ENCODE data around the gene HDAC3.

The HDAC3 gene

GRCh38 chr5:141598391-141599345, 38.0 kb downstream of the HDAC3 start:
- no peak for DNase-seq

- DNase-seq = no peak
Measured at GRCh38 chr5:141597814-141598213, 38.8 kb downstream of the HDAC3 start.

- DNase-seq = no peak
Measured at GRCh38 chr5:141597394-141597793, 39.3 kb downstream of the HDAC3 start.

- no peak for DNase-seq
Measured at GRCh38 chr5:141596867-141597266, 39.8 kb downstream of the HDAC3 start.

- no peak for DNase-seq
Measured at GRCh38 chr5:141590127-141590526, 46.5 kb downstream of the HDAC3 start.

- no peak for DNase-seq
Measured at GRCh38 chr5:141586246-141586645, 50.4 kb downstream of the HDAC3 start.

GRCh38 chr5:141585594-141585993, 51.1 kb downstream of the HDAC3 start:
- no peak for DNase-seq

- DNase-seq = no peak
Measured at GRCh38 chr5:141574122-141574510, 62.5 kb downstream of the HDAC3 start.

GRCh38 chr5:141573489-141574121, 63.0 kb downstream of the HDAC3 start:
- no peak for DNase-seq
